Hematopoietic multipotent progenitor cell treated with erythropoietin and hydrocortisone succinate and interleukin-3 and kit ligand, for 17 days (in vitro differentiated cells): Measurements from ENCODE around the gene HACD3.
"Not testable (repeated sequence)": the region's sequence is repeated elsewhere in the genome, so short reads cannot be mapped to it uniquely, and the experiment has no call there.

Experiments used
- DNase-seq: peaks from one replicate; pipeline ENCODE4 v3.0.0-alpha.2; 2015; ENCODE audit warnings: low spot score

Gene HACD3

GRCh38 chr15:65603134-65603533 lies 72.9 kb downstream of the HACD3 start:
- DNase-seq, result no peak

DNA sequence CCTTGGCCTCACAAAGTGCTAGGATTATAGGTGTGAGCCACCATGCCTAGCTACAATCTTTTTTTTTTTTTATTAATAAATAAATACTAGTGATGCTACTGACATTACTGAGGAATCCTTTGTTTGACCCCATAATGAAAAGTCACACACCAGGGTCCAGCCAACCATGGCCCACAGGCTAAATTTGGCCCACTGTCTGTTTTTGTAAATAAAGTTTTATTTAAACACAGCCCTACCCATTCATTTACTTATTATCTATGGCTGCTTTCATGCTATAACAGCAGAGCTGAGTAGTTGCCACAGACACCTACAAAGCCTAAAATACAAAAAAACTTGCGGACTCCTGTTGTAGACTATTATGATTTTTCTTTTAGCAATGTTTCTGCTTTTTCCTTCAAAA lies 73.3 kb downstream of the HACD3 start:
- no peak for DNase-seq

GRCh38 chr15:65610871-65611718 lies 80.8 kb downstream of the HACD3 start, which contains the start of gene INTS14:
INTS14 (minus strand) TSS chr15:65611131; CDS start chr15:65607380, 3,751 bp downstream.
- peak; percentile 87 for DNase-seq

DNA sequence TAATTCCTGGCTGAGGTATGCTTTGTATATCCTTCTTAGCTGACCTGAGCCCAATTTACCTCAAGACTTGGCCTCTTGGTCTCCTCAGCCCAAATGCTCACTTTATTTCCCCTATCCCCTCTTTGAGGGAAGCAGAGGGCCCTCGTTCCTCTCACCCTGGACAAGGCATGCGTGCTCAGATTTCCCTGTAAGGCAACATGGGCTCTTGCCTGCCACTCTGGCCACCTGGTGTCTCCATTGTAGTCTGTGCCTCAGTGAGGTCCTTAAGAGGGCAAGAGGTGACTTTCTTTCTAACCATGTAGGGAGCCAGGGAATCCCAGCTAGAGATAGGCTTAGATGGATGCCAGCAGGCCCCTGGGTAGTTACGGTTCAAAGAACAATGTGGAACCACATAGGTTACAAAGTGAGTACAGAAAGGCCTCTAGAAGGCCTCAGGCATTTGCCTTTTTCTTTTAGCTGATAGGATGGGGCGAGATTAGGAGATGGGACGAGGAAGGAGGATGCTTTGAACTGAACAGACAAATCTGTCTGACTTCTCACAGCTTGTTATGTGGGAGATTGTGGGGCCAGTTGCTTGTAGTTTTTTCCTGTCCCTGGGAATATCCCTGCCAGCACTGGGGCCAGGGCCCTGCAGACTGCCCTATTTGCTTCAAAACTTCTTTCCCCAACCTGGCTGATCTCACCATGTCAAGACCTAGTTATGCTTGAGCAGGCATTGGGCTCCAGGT lies 81.8 kb downstream of the HACD3 start:
- DNase-seq, result no peak

GRCh38 chr15:65612616-65612946 lies 82.3 kb downstream of the HACD3 start:
- no peak for DNase-seq

DNA sequence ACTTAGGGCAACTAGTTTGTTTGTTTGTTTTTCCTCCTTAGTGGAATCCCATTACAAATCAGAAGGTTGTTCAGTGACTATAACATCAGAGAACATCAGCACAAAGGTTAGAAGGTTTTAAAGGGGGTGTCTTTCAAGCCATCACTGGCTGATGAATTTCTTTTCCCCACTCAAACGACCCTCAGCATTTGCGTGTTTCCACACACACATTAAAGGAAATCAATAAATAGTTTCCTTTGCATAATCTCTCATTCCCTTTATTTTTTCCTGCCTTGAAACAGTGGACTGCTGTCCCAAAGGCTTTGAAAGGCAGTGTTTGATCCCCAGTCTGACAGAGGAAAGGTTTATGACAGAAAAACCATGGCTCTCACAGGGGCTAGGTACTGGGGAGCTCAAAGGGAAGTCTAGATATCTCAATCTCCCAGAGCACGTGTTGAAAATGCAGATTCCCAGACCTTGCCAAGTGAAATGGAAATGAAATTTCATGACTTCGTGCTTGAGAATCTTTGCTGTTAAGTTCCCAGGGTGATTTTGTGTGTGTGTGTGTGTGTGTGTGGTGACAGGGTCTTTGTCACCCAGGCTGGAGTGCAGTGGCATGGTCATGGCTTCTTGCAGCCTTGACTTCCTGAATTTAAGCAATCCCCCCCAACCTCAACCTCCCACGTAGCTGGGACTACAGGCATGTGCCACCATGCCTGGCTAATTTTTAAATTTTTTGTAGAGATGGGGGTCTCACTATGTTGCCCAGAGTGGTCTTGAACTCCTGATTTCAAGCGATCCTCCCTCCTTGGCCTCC lies 82.9 kb downstream of the HACD3 start:
- DNase-seq, result no peak

GRCh38 chr15:65615887-65616286 lies 85.6 kb downstream of the HACD3 start:
- not testable (repeated sequence) for DNase-seq

GRCh38 chr15:65618560-65619109 lies 88.4 kb downstream of the HACD3 start:
- no peak for DNase-seq

DNA sequence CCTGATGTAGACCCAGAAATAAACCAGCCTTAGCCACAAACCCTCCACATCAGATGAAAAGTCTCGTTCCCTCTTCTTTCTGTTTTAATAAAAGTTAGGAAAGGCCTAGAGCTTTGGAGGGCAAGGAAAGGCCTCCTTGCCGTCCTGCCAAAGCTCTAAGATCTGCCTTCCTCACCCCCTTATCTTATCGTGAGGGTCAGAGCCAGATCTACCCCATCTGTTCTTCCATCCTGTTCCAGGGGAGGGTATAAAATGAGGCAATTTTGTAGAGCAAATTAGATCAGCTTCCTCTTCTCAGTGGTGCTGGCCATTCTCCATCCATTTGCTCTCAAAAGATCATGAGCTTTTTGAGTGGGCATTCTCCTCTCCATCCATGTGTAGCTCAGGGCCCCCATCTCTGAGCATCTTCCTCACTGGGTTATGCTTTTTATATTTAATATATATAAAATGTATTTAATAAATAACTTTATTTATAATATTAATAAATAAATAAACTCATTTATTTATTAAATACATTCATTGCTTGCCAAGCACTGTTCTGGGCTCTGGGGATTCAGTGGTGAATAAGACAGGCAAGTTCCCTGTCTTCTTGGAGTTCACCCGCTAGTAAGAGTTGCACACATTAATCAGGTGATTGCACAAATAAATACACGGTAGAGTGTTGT lies 89.5 kb downstream of the HACD3 start:
- no peak for DNase-seq

DNA sequence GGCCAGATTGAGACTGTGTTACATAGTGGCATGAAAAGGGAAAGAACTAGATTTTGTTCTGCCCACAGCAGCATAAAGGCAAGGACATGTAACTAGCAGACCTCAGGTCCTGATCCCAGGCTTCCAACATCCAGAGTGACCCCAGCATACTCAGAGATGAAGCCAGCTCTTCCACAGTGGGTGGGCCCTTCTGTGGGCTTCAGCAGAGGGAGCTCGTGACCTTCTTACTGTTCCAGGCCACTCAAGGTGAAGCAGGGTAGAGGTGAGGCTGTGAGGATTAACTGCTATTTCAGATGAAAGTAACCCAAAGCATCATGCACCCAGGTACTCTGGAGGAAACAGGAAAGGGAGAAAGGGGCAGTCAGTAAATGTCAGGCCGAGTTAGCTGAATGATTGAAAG lies 90.6 kb downstream of the HACD3 start:
- DNase-seq, result no peak

GRCh38 chr15:65621638-65622037 lies 91.4 kb downstream of the HACD3 start, which contains the start of gene SLC24A1:
SLC24A1 (plus strand) TSS chr15:65621938; CDS start chr15:65624081, 2,143 bp downstream.
- DNase-seq, result no peak

- DNase-seq, result no peak
These were observed 92.8 kb downstream of the HACD3 start for GRCh38 chr15:65623103-65623502.

GRCh38 chr15:65626856-65627255 lies 96.6 kb downstream of the HACD3 start:
- no peak for DNase-seq
